Neural crest cell (in vitro differentiated cells): Measurements from ENCODE around the gene DOCK6. TPM values are rescaled to one million over a fixed set of nuclear protein-coding genes. Genes with fewer than 3 reads are reported as not detected.

Experiments
- DNase-seq: peaks from one replicate; pipeline ENCODE4 v3.0.0; 2021; ENCODE audit warnings: low read depth, mixed read lengths, low spot score
- H3K27ac Mint-ChIP-seq: one replicate; pipeline ENCODE4 v1.8.0; 2021; ENCODE audit warnings: mild to moderate bottlenecking, mixed read lengths; ENCODE audit not compliant: unreplicated experiment
- H3K27me3 Mint-ChIP-seq: 2 replicates; pipeline ENCODE4 v1.8.0; 2021; ENCODE audit warnings: low read depth, mild to moderate bottlenecking, mixed read lengths
- H3K36me3 Mint-ChIP-seq: 2 replicates; pipeline ENCODE4 v1.8.0; 2021; ENCODE audit warnings: low read depth, mild to moderate bottlenecking, mixed read lengths
- H3K4me1 Mint-ChIP-seq: 2 replicates; pipeline ENCODE4 v1.8.0; 2021; ENCODE audit warnings: mixed read lengths
- H3K4me3 Mint-ChIP-seq: one replicate; pipeline ENCODE4 v1.8.0; 2021; ENCODE audit warnings: mild to moderate bottlenecking, mixed read lengths
- H3K9me3 Mint-ChIP-seq: 2 replicates; pipeline ENCODE4 v1.8.0; 2021; ENCODE audit warnings: mixed read lengths
- CTCF ChIP-seq: fragments of 200-600 bp; sonication (generic); conservative IDR thresholded peaks from 2 replicates; pipeline ENCODE4 v1.5.0; 2021; ENCODE audit warnings: antibody characterized with exemption, mild to moderate bottlenecking
- total RNA-seq: library from RNA; stranded (reverse); gene quantifications from 2 replicates; pipeline ENCODE4 v1.2.1, GENCODE V29; 2021

Gene DOCK6
- total RNA-seq, 1 donor from 2014 or later, result 40.6 TPM

- H3K36me3 Mint-ChIP-seq, result no peaks in the 10 kb centered on the region
- H3K27me3 Mint-ChIP-seq, result no peaks in the 10 kb centered on the region
- H3K9me3 Mint-ChIP-seq, result no peaks in the 10 kb centered on the region
- no peak overlapping the region for H3K27ac Mint-ChIP-seq
- H3K4me3 Mint-ChIP-seq, result no peak overlapping the region
- peaks cover 4% of the 10 kb centered on the region for H3K4me1 Mint-ChIP-seq
- TF ChIP-seq CTCF, result no peak
- no peak for DNase-seq
These were observed 60.5 kb downstream of the DOCK6 start for GRCh38 chr19:11201791-11202190.

DNA sequence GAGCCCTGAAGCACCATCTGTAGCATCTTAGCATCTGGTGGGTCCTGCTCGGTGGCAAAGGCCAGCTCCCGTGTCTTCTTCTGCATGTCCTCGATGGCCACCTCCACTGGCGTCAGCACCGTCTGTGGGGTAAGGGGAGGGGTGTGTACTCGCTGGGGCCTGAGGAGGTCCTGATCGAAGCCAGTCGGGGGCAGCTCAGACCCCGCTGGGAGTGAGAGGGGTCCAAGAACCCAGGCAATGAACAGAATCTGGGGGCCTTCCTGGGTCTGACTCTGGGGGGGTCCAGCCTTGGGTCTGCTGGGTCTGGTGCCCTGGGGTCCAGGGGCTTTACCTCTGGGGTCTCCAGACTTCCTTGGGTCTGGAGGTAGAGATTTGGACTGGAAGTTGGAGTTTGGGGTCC is 61.4 kb downstream of the DOCK6 start:
- Mint-ChIP-seq H3K4me1 (peaks cover 4% of the 10 kb centered on the region), H3K36me3 (no peaks in the 10 kb centered on the region), H3K27me3 (no peaks in the 10 kb centered on the region), H3K9me3 (no peaks in the 10 kb centered on the region), H3K27ac (peak overlapping the region; percentile 43), H3K4me3 (no peak overlapping the region)
- TF ChIP-seq CTCF, result no peak
- DNase-seq, result no peak

DNA sequence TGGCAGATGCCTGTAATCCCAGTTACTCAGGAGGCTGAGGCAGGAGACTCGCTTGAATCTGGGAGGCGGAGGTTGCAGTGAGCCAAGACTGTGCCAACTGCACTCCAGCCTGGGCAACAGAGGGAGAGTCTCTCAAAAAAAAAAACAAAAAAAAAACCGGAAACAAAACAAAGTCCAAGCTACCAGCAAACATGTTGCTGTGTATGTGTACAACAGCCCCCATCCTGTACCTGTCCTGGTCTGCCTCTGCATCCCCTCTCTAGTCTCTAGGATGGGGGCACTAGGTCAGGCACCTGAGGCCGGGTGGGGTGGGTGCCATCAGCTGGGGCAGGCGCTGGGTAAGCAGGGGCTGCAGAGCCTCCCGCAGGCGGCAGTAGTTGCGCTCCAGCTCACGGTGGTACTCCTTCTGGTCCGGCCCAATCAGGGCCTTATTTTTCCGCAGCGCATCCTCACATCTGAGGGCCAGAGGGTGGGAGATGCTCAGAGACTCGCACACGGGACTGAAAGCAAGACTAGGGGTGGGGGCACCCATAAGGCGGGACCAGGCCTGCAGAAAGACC is 62.2 kb downstream of the DOCK6 start:
- no peak overlapping the region for H3K27ac Mint-ChIP-seq
- H3K4me1 Mint-ChIP-seq, result peaks cover 9% of the 10 kb centered on the region
- H3K27me3 Mint-ChIP-seq, result no peaks in the 10 kb centered on the region
- H3K4me3 Mint-ChIP-seq, result no peak overlapping the region
- H3K36me3 Mint-ChIP-seq, result peaks cover 2% of the 10 kb centered on the region
- no peak for DNase-seq
- no peak for TF ChIP-seq CTCF
- H3K9me3 Mint-ChIP-seq, result no peaks in the 10 kb centered on the region

DNA sequence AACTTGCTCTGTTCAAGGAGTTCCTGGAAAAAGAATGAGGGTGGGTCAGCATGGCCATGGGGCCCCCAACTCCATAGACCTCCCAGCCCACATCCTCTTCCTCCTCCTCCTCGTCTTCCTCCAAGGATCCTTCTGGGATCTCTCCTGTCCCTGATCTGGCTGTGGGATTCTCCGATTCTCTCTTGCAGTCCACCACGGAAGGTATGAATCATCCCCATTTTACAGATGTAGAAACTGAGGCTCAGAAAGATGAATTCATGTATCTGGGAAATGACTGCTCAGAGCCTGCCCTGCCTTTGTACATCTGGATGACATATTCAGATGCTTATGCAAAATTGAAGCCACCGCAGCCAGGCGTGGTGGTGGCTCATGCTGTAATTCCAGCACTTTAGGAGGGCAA is 62.8 kb downstream of the DOCK6 start:
- Mint-ChIP-seq H3K27ac (no peak overlapping the region), H3K27me3 (no peaks in the 10 kb centered on the region), H3K4me3 (peak overlapping the region; percentile 67), H3K9me3 (no peaks in the 10 kb centered on the region), H3K36me3 (peaks cover 2% of the 10 kb centered on the region), H3K4me1 (peaks cover 9% of the 10 kb centered on the region)
- TF ChIP-seq CTCF, result no peak
- no peak for DNase-seq

- Mint-ChIP-seq H3K27ac (no peak overlapping the region), H3K4me3 (peak overlapping the region; percentile 69), H3K27me3 (no peaks in the 10 kb centered on the region), H3K36me3 (peaks cover 2% of the 10 kb centered on the region), H3K4me1 (peaks cover 9% of the 10 kb centered on the region), H3K9me3 (no peaks in the 10 kb centered on the region)
- DNase-seq, result no peak
- no peak for TF ChIP-seq CTCF
These were observed 63.4 kb downstream of the DOCK6 start for GRCh38 chr19:11198769-11199424.
